Vagina (tissue), 2 donors: ENCODE results near the gene CACNG1.

ENCODE experiments used
- CTCF ChIP-seq, 3 experiments: fragments of 450-650 bp in 2 of 3; fragments of 200-600 bp in 1 of 3; sonication (generic) in 1 of 3; IDR thresholded peaks; one replicate each; pipeline ENCODE4 v1.5.1; 2017 to 2019; ENCODE audit warnings: antibody characterized with exemption in 3 of 3, mild to moderate bottlenecking in 2 of 3, moderate library complexity in 2 of 3
- POLR2A ChIP-seq, 2 donors: fragments of 450-650 bp; IDR thresholded peaks; one replicate each; pipeline ENCODE4 v1.6.1; 2017; ENCODE audit warnings: antibody characterized with exemption in 2 of 2, mild to moderate bottlenecking in 2 of 2, moderate library complexity in 2 of 2

GRCh38 chr17:67069603-67070136, 25.3 kb downstream of the CACNG1 start:
- TF ChIP-seq CTCF (IDR thresholded peaks at IDR 0.05) (no peak), POLR2A (IDR thresholded peaks at IDR 0.05) (no peak)
